ENCODE data around the gene RBFOX1.

GRCh38 chr16:7614021-7614795 lies 281.6 kb downstream of the RBFOX1 start:
- TF ChIP-seq CTCF (IDR thresholded peaks at IDR 0.05) = no peak
- TF ChIP-seq POLR2AphosphoS5 (IDR thresholded peaks at IDR 0.05) = no peak
